Measurements from ENCODE around the gene LDLRAP1. TPM values are rescaled to one million over a fixed set of nuclear protein-coding genes. Genes with fewer than 3 reads are reported as not detected.

LDLRAP1 gene
- total RNA-seq, 1 experiment from 2014 or later = 16.3 TPM

GRCh38 chr1:25572107-25572506 is 28.7 kb downstream of the LDLRAP1 start:
- no peak for DNase-seq (ENCODE audit: low spot score)
- ChIA-PET CTCF (interaction anchor here (0.6 to 2.6 kb wide), 47 partner anchors 9 to 663 kb away, joined by 3 to 38 read pairs (median 6); partner anchors contain the start of genes LDLRAP1, MAN1C1, MTFR1L and SELENON), POLR2A (no interaction called here)
- no peak for ATAC-seq
- no peaks in the 10 kb centered on the region for H3K9me3 Mint-ChIP-seq
- no peak overlapping the region for H3K4me3 Mint-ChIP-seq
- TF ChIP-seq FOXP1 (CRISPR knock-in tag; IDR thresholded peaks at IDR 0.05; ENCODE audit: borderline replicate concordance) (no peak), ZBTB43 (CRISPR knock-in tag; IDR thresholded peaks at IDR 0.05) (no peak), MYBL2 (CRISPR knock-in tag; IDR thresholded peaks at IDR 0.05) (no peak), MAX (CRISPR knock-in tag; IDR thresholded peaks at IDR 0.05) (no peak), GABPB1 (CRISPR knock-in tag; IDR thresholded peaks at IDR 0.05) (no peak), JUN (CRISPR knock-in tag; IDR thresholded peaks at IDR 0.05) (no peak), CBFB (CRISPR knock-in tag; IDR thresholded peaks at IDR 0.05; ENCODE audit: low read depth) (no peak), ERG (CRISPR knock-in tag; IDR thresholded peaks at IDR 0.05) (no peak), E2F4 (CRISPR knock-in tag; IDR thresholded peaks at IDR 0.05; ENCODE audit: borderline replicate concordance, low read depth) (no peak), IRF1 (CRISPR knock-in tag; IDR thresholded peaks at IDR 0.05) (no peak), MXD4 (CRISPR knock-in tag; IDR thresholded peaks at IDR 0.05; ENCODE audit: borderline replicate concordance) (no peak), E2F1 (CRISPR knock-in tag; IDR thresholded peaks at IDR 0.05) (no peak), SOX15 (CRISPR knock-in tag; IDR thresholded peaks at IDR 0.05) (no peak), ZBTB21 (CRISPR knock-in tag; IDR thresholded peaks at IDR 0.05; ENCODE audit: borderline replicate concordance) (no peak), ZNF671 (CRISPR knock-in tag; IDR thresholded peaks at IDR 0.05) (no peak), ATF2 (CRISPR knock-in tag; IDR thresholded peaks at IDR 0.05; ENCODE audit: borderline replicate concordance, low read depth) (no peak), NFE2L1 (CRISPR knock-in tag; IDR thresholded peaks at IDR 0.05) (no peak), ZNF263 (CRISPR knock-in tag; IDR thresholded peaks at IDR 0.05; ENCODE audit: low read depth) (no peak), ATF1 (CRISPR knock-in tag; IDR thresholded peaks at IDR 0.05) (no peak)
- no peak overlapping the region for H3K27ac Mint-ChIP-seq
- no peaks in the 10 kb centered on the region for H3K36me3 Mint-ChIP-seq
- H3K27me3 Mint-ChIP-seq (ENCODE audit: low read depth) = no peaks in the 10 kb centered on the region; the same call in 1 of the 2 replicates
- peaks cover 48% of the 10 kb centered on the region for H3K4me1 Mint-ChIP-seq

All from WTC11 (cell line).